Neural progenitor cell (in vitro differentiated cells): ENCODE data around the gene MYEOV. TPM values are rescaled to one million over a fixed set of nuclear protein-coding genes. Genes with fewer than 3 reads are reported as not detected.

Experiments used
- DNase-seq: peaks from one replicate; pipeline ENCODE4 v3.0.0-alpha.2; 2016; ENCODE audit warnings: low spot score
- H2AFZ ChIP-seq: fragments of 200-600 bp; sonication (generic); replicated peaks from 2 replicates; pipeline ENCODE4 v1.6.1; 2016; ENCODE audit warnings: antibody characterized with exemption
- H3F3A ChIP-seq: fragments of 200-600 bp; sonication (generic); 2 replicates; pipeline ENCODE4 v1.6.1; 2016; ENCODE audit warnings: antibody characterized with exemption, low read depth
- H3K27ac ChIP-seq: fragments of 200-600 bp; sonication (generic); 2 replicates; pipeline ENCODE4 v1.5.1; 2016; ENCODE audit warnings: mild to moderate bottlenecking
- H3K27me3 ChIP-seq: fragments of 200-600 bp; sonication (generic); 2 replicates; pipeline ENCODE4 v1.6.1; 2016; ENCODE audit warnings: mild to moderate bottlenecking, moderate library complexity
- H3K36me3 ChIP-seq: fragments of 200-600 bp; sonication (generic); 2 replicates; pipeline ENCODE4 v1.5.1; 2016
- H3K4me1 ChIP-seq: fragments of 200-600 bp; sonication (generic); 2 replicates; pipeline ENCODE4 v1.6.1; 2016; ENCODE audit warnings: mixed run types
- H3K4me2 ChIP-seq: fragments of 200-600 bp; sonication (generic); 2 replicates; pipeline ENCODE4 v1.6.1; 2016
- H3K4me3 ChIP-seq: fragments of 200-600 bp; sonication (generic); 2 replicates; pipeline ENCODE4 v1.5.1; 2016
- H3K79me2 ChIP-seq: fragments of 200-600 bp; sonication (generic); 2 replicates; pipeline ENCODE4 v1.6.1; 2016; ENCODE audit warnings: low read depth
- H3K9ac ChIP-seq: fragments of 200-600 bp; sonication (generic); 2 replicates; pipeline ENCODE4 v1.6.1; 2016
- H3K9me3 ChIP-seq: fragments of 200-600 bp; sonication (generic); 2 replicates; pipeline ENCODE4 v1.5.1; 2016; ENCODE audit warnings: low read depth
- H4K20me1 ChIP-seq: fragments of 200-600 bp; sonication (generic); 2 replicates; pipeline ENCODE4 v1.6.1; 2016; ENCODE audit warnings: low read depth
- H3K27ac Mint-ChIP-seq: 3 replicates; pipeline ENCODE4 v1.8.0; 2021; ENCODE audit warnings: mixed read lengths
- H3K27me3 Mint-ChIP-seq: 2 replicates; pipeline ENCODE4 v1.8.0; 2022; ENCODE audit warnings: low read depth, mild to moderate bottlenecking, inconsistent platforms, moderate library complexity, mixed read lengths; ENCODE audit not compliant: insufficient read depth
- H3K36me3 Mint-ChIP-seq: 3 replicates; pipeline ENCODE4 v1.8.0; 2021; ENCODE audit warnings: mixed read lengths
- H3K4me1 Mint-ChIP-seq: 3 replicates; pipeline ENCODE4 v1.8.0; 2021; ENCODE audit warnings: mixed read lengths
- H3K4me3 Mint-ChIP-seq: 3 replicates; pipeline ENCODE4 v1.8.0; 2021; ENCODE audit warnings: mild to moderate bottlenecking, moderate library complexity, mixed read lengths
- H3K9me3 Mint-ChIP-seq: 3 replicates; pipeline ENCODE4 v1.8.0; 2020; ENCODE audit warnings: mixed read lengths
- CTCF ChIP-seq: fragments of 200-600 bp; sonication (generic); IDR thresholded peaks from 2 replicates; pipeline ENCODE4 v1.5.1; 2017; ENCODE audit warnings: antibody characterized with exemption, mild to moderate bottlenecking
- EZH2 ChIP-seq: fragments of 200-600 bp; sonication (generic); IDR thresholded peaks from 2 replicates; pipeline ENCODE4 v1.6.1; 2017; ENCODE audit warnings: antibody characterized with exemption, mild to moderate bottlenecking, moderate library complexity
- EZH2phosphoT487 ChIP-seq: fragments of 200-600 bp; sonication (generic); IDR thresholded peaks from 2 replicates; pipeline ENCODE4 v1.6.1; 2017; ENCODE audit warnings: antibody characterized with exemption
- total RNA-seq: library from RNA; depleted of rRNA; stranded (reverse); fragments of >200 nt; gene quantifications from 2 replicates; pipeline ENCODE4 v1.2.3, GENCODE V29; 2015; ENCODE audit warnings: low replicate concordance

Gene MYEOV
- total RNA-seq, 1 donor from 2014 or later = not detected

- Histone ChIP-seq H3K27me3 (no peaks in the 10 kb centered on the region), H3K4me2 (no peak overlapping the region), H3K9ac (no peak overlapping the region), H3K27ac (no peak overlapping the region), H3K9me3 (no peaks in the 10 kb centered on the region), H3K36me3 (no peaks in the 10 kb centered on the region), H3F3A (no peaks in the 10 kb centered on the region), H3K4me3 (no peak overlapping the region), H3K79me2 (no peaks in the 10 kb centered on the region), H3K4me1 (no peaks in the 10 kb centered on the region), H2AFZ (no peak overlapping the region), H4K20me1 (no peaks in the 10 kb centered on the region)
- peaks cover 12% of the 10 kb centered on the region for H3K4me1 Mint-ChIP-seq
- TF ChIP-seq CTCF = no peak
- TF ChIP-seq EZH2 = no peak
- TF ChIP-seq EZH2phosphoT487 = no peak
- DNase-seq = no peak
- H3K9me3 Mint-ChIP-seq = no peaks in the 10 kb centered on the region
- no peak overlapping the region for H3K27ac Mint-ChIP-seq
- H3K4me3 Mint-ChIP-seq = no peak overlapping the region
- H3K36me3 Mint-ChIP-seq = no peaks in the 10 kb centered on the region
- peaks cover 4% of the 10 kb centered on the region for H3K27me3 Mint-ChIP-seq
These were observed 24.1 kb downstream of the MYEOV start for GRCh38 chr11:69318093-69318420.

- H3K9ac ChIP-seq = no peak overlapping the region
- peaks cover 4% of the 10 kb centered on the region for H3K27me3 Mint-ChIP-seq
- no peaks in the 10 kb centered on the region for H3K4me1 ChIP-seq
- peaks cover 12% of the 10 kb centered on the region for H3K4me1 Mint-ChIP-seq
- no peak overlapping the region for H3K4me2 ChIP-seq
- no peaks in the 10 kb centered on the region for H4K20me1 ChIP-seq
- H3K4me3 ChIP-seq = no peak overlapping the region
- H3K9me3 ChIP-seq = no peaks in the 10 kb centered on the region
- no peaks in the 10 kb centered on the region for H3F3A ChIP-seq
- H3K27ac ChIP-seq = no peak overlapping the region
- H3K36me3 ChIP-seq = no peaks in the 10 kb centered on the region
- no peak for TF ChIP-seq CTCF
- TF ChIP-seq EZH2phosphoT487 = no peak
- TF ChIP-seq EZH2 = no peak
- H3K36me3 Mint-ChIP-seq = no peaks in the 10 kb centered on the region
- no peaks in the 10 kb centered on the region for H3K27me3 ChIP-seq
- no peak for DNase-seq
- H3K27ac Mint-ChIP-seq = peak overlapping the region; percentile 44
- H3K9me3 Mint-ChIP-seq = no peaks in the 10 kb centered on the region
- no peak overlapping the region for H3K4me3 Mint-ChIP-seq
- no peak overlapping the region for H2AFZ ChIP-seq
- H3K79me2 ChIP-seq = no peaks in the 10 kb centered on the region
These were observed 25.5 kb downstream of the MYEOV start for GRCh38 chr11:69319255-69320106.

GRCh38 chr11:69320326-69320725 is 26.4 kb downstream of the MYEOV start:
- Histone ChIP-seq H3K79me2 (no peaks in the 10 kb centered on the region), H3K9ac (no peak overlapping the region), H2AFZ (no peak overlapping the region), H3K4me1 (no peaks in the 10 kb centered on the region), H3K27me3 (no peaks in the 10 kb centered on the region), H3K27ac (no peak overlapping the region), H3K4me2 (no peak overlapping the region), H3F3A (no peaks in the 10 kb centered on the region), H3K36me3 (no peaks in the 10 kb centered on the region), H3K9me3 (no peaks in the 10 kb centered on the region), H4K20me1 (no peaks in the 10 kb centered on the region), H3K4me3 (no peak overlapping the region)
- Mint-ChIP-seq H3K4me1 (peaks cover 12% of the 10 kb centered on the region), H3K36me3 (no peaks in the 10 kb centered on the region), H3K4me3 (no peak overlapping the region), H3K9me3 (no peaks in the 10 kb centered on the region), H3K27ac (no peak overlapping the region), H3K27me3 (peaks cover 4% of the 10 kb centered on the region)
- TF ChIP-seq EZH2phosphoT487 (no peak), EZH2 (no peak)
- no peak for DNase-seq
